Epithelial cell of esophagus (primary cell): ENCODE data around the gene CCR1.

Experiments
- DNase-seq: peaks from one replicate; pipeline ENCODE4 v3.0.0; 2010; ENCODE audit warnings: low read depth
- H3K4me3 ChIP-seq: 2 replicates; pipeline ENCODE4 v1.5.1; 2011; ENCODE audit warnings: mild to moderate bottlenecking, low read length, control low read depth
- TF ChIP-seq, protein P1 (sequence below): IDR thresholded peaks from 2 replicates; pipeline ENCODE4 v1.5.1; 2011; ENCODE audit warnings: low read depth, mild to moderate bottlenecking, low read length, control low read depth, inconsistent platforms; ENCODE audit not compliant: insufficient read depth; ENCODE audit errors: missing control alignments

The CCR1 gene

GRCh38 chr3:46208167-46208704, at the start of gene CCR1:
CCR1 (minus strand) TSS chr3:46208313; CDS start chr3:46204313, 4,000 bp downstream.
- DNase-seq: peak; percentile 49
- no peak within 1 kb of the TSS for H3K4me3 ChIP-seq
- TF ChIP-seq, protein P1, sequence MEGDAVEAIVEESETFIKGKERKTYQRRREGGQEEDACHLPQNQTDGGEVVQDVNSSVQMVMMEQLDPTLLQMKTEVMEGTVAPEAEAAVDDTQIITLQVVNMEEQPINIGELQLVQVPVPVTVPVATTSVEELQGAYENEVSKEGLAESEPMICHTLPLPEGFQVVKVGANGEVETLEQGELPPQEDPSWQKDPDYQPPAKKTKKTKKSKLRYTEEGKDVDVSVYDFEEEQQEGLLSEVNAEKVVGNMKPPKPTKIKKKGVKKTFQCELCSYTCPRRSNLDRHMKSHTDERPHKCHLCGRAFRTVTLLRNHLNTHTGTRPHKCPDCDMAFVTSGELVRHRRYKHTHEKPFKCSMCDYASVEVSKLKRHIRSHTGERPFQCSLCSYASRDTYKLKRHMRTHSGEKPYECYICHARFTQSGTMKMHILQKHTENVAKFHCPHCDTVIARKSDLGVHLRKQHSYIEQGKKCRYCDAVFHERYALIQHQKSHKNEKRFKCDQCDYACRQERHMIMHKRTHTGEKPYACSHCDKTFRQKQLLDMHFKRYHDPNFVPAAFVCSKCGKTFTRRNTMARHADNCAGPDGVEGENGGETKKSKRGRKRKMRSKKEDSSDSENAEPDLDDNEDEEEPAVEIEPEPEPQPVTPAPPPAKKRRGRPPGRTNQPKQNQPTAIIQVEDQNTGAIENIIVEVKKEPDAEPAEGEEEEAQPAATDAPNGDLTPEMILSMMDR: peak; percentile 57

DNA sequence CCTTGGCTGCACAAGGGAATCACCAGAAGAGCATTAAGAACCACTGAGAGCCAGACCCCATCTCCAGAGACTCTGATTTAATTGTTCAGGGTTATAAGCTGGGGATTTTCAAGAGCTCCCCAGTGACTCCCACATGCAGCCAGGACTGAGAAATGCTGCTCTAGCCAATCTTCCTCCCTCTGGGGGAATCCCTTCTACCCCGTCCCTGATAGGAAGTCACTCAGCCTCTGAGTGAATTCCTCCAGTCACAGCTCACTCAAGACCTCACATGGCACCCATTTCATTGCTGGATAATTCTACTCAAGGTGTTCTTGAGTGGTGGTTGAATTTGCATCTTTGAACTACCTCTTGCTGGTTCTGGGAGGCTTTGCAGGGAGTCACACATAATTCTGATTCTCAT, 44.9 kb upstream of the CCR1 start:
- TF ChIP-seq, protein P1: no peak
- no peak overlapping the region for H3K4me3 ChIP-seq
- DNase-seq: no peak

- TF ChIP-seq, protein P1: no peak
- no peak overlapping the region for H3K4me3 ChIP-seq
- DNase-seq: no peak
These were observed 37.0 kb upstream of the CCR1 start for GRCh38 chr3:46245146-46245545.

- TF ChIP-seq, protein P1: no peak
These were observed 35.4 kb upstream of the CCR1 start for GRCh38 chr3:46243560-46243959.

GRCh38 chr3:46242120-46242519, 34.0 kb upstream of the CCR1 start, which contains the start of gene CCR3:
CCR3 (plus strand) TSS chr3:46242460; CDS start chr3:46265159, 22,699 bp downstream.
- TF ChIP-seq, protein P1: no peak
- no peak within 1 kb of the TSS for H3K4me3 ChIP-seq
- no peak for DNase-seq

More at GRCh38 chr3:46243560-46243959, 35.4 kb upstream of the CCR1 start:
- H3K4me3 ChIP-seq: no peak overlapping the region
- no peak for DNase-seq

DNA sequence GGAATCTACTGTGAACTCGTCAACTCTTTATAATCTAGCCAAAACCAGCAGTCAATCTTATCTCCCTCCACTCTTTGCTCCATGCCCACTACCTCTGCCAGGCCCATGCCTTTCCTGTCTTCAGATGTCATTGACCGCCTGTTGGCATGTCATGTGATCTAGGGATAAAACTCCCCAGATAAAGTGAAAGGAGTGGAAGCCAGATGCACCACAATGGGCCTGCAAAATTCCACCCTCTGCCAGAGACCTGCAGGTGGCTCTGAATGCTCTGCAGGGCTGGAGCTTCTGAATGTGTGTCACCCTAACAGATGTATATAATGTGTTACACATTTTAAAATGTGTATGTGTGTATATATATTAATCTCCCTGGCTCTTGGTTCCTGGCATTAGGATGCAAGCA, 31.8 kb upstream of the CCR1 start:
- H3K4me3 ChIP-seq: no peak overlapping the region
- DNase-seq: no peak
- TF ChIP-seq, protein P1: no peak

DNA sequence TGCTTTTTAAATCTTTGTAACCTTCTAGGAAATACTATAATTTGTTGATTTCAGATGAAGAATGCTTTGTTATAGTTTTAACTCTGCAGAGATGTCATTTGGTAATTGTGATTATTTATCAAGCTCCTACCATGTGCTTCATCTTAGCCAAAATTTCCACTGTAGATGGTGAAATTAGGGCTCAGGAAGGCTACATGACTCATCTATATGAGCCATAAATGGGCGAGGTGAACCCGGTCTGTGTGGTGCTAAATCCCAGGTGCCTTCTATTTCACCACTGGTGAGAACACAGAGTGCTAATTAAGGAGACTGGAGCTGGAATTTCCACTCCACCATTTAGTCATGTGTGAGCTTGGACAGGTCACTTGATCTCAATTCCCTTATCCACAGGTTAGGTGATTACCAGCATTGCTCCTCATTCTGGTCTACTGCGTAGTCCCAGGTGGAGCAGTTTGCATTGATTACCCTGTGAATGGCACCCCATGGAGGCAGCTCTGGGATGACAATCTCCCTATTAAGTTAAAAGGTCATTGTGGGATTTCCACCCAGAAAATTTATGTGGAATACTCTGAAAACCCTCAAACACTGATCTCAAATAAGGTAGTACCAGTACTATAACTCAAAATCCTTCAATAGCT, 31.3 kb upstream of the CCR1 start:
- TF ChIP-seq, protein P1: no peak
- H3K4me3 ChIP-seq: no peak overlapping the region
- peak; percentile 80 for DNase-seq
